Tibial artery (tissue), 4 donors: Measurements from ENCODE around the gene EIF3B.

Source experiments
- DNase-seq, 2 donors: peaks; one replicate each; pipeline ENCODE4 v3.0.0-alpha.2; 2019
- H3K27ac ChIP-seq, 2 donors: fragments of 200-600 bp; sonication (generic) in 1 of 2; 1 replicate in 1 of 2; 2 replicates in 1 of 2; pipeline ENCODE4 v1.5.1; 2018 to 2019; ENCODE audit warnings: mild to moderate bottlenecking in 1 of 2
- H3K27me3 ChIP-seq, 2 donors: fragments of 200-600 bp; sonication (generic) in 1 of 2; one replicate each; pipeline versions ENCODE4 v1.5.1 to v1.6.0; 2016 to 2019
- H3K36me3 ChIP-seq, 3 donors: fragments of 200-600 bp; sonication (generic) in 2 of 3; one replicate each; pipeline ENCODE4 v1.5.1; 2016 to 2019; ENCODE audit warnings: mild to moderate bottlenecking in 2 of 3
- H3K4me1 ChIP-seq, 4 donors: fragments of 200-600 bp; sonication (generic) in 2 of 4; 1 replicate in 3 of 4; 2 replicates in 1 of 4; pipeline ENCODE4 v1.5.1; 2016 to 2019
- H3K4me3 ChIP-seq, 2 donors: fragments of 200-600 bp; sonication (generic) in 1 of 2; 1 replicate in 1 of 2; 2 replicates in 1 of 2; pipeline ENCODE4 v1.5.1; 2018 to 2019; ENCODE audit warnings: mild to moderate bottlenecking in 2 of 2
- H3K9me3 ChIP-seq, 3 donors: fragments of 200-600 bp; sonication (generic) in 1 of 3; one replicate each; pipeline ENCODE4 v1.5.1; 2016 to 2019
- CTCF ChIP-seq, 2 experiments: fragments of 200-600 bp in 1 of 2; fragments of 450-650 bp in 1 of 2; IDR thresholded peaks; one replicate each; pipeline ENCODE4 v1.5.1; 2017 to 2019; ENCODE audit warnings: antibody characterized with exemption in 2 of 2, mild to moderate bottlenecking in 1 of 2, moderate library complexity in 1 of 2
- intact Hi-C: fragments of 100-400 bp; cut with DNase I; formaldehyde crosslinking; loops from one replicate; pipeline ENCODE4 v1.15.0; 2023; ENCODE audit warnings: low total_unique reads

EIF3B gene

GRCh38 chr7:2425749-2426148, 71.1 kb downstream of the EIF3B start:
- Histone ChIP-seq H3K27ac (no peak overlapping the region), H3K27me3 (no peaks in the 10 kb centered on the region), H3K9me3 (no peaks in the 10 kb centered on the region), H3K36me3 (peaks cover 0 to 4% (median 3%) of the 10 kb centered on the region in 3 donors), H3K4me3 (no peak overlapping the region), H3K4me1 (no peaks in the 10 kb centered on the region)
- no peak for TF ChIP-seq CTCF (IDR thresholded peaks at IDR 0.05)
- intact Hi-C loops: no loop called here
- no peak for DNase-seq
